DOHH2 (cell line): ENCODE results near the gene SCN8A.

Source experiments
- EZH2phosphoT487 ChIP-seq: fragments of 200-600 bp; sonication (generic); IDR thresholded peaks from 2 replicates; pipeline ENCODE4 v1.6.1; 2017; ENCODE audit warnings: borderline replicate concordance, mild to moderate bottlenecking, antibody characterized with exemption, low read length, moderate library complexity, mixed read lengths
- TF ChIP-seq, protein P1 (sequence below): fragments of 200-600 bp; sonication (generic); IDR thresholded peaks from one replicate; pipeline ENCODE4 v1.5.1; 2014; ENCODE audit warnings: antibody characterized with exemption, mild to moderate bottlenecking, low read depth, low read length; ENCODE audit not compliant: poor library complexity, severe bottlenecking

DNA sequence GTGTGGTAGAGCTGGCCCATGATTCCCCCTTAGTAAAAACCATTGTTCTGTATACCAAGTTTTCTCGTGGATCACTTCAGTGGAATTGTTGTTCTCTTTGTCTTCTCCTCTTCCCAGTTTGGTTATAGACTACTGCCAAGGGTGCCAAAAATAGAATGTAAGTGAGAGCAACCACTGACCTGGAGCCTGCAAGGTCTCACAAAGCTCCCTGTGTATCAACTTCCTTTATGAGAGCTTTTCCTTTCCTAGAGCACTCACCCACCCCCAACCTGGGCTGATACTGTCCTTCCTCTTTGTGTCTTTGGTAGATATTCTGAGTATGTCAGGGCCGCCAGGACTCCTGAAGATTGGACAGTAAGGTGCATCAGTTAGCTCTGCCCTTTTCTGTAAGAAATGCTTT, 101.0 kb downstream of the SCN8A start:
- TF ChIP-seq, protein P1, sequence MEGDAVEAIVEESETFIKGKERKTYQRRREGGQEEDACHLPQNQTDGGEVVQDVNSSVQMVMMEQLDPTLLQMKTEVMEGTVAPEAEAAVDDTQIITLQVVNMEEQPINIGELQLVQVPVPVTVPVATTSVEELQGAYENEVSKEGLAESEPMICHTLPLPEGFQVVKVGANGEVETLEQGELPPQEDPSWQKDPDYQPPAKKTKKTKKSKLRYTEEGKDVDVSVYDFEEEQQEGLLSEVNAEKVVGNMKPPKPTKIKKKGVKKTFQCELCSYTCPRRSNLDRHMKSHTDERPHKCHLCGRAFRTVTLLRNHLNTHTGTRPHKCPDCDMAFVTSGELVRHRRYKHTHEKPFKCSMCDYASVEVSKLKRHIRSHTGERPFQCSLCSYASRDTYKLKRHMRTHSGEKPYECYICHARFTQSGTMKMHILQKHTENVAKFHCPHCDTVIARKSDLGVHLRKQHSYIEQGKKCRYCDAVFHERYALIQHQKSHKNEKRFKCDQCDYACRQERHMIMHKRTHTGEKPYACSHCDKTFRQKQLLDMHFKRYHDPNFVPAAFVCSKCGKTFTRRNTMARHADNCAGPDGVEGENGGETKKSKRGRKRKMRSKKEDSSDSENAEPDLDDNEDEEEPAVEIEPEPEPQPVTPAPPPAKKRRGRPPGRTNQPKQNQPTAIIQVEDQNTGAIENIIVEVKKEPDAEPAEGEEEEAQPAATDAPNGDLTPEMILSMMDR, result no peak
- no peak for TF ChIP-seq EZH2phosphoT487
